Measurements from ENCODE around the gene DRAM2. TPM values are rescaled to one million over a fixed set of nuclear protein-coding genes. Genes with fewer than 3 reads are reported as not detected.

DRAM2 gene
- total RNA-seq, 1 experiment from 2014 or later = 15.7 TPM

GRCh38 chr1:111110197-111110899 lies 29.5 kb downstream of the DRAM2 start:
- DNase-seq (ENCODE audit: low read depth, low spot score) (no peak), ATAC-seq (no peak)
- POLR2A ChIA-PET = no interaction called here
- no peaks in the 10 kb centered on the region for H3K27me3 ChIP-seq (ENCODE audit: control insufficient read depth, insufficient read depth, low read length)
- CTCF ChIA-PET = no interaction called here
- no peaks in the 10 kb centered on the region for H3K36me3 ChIP-seq (ENCODE audit: control insufficient read depth, insufficient read depth, low read length)
- intact Hi-C loops (cut with micrococcal nuclease; ENCODE audit: unreplicated experiment) = no loop called here
- no peaks in the 10 kb centered on the region for H3K9me3 ChIP-seq (ENCODE audit: control insufficient read depth, insufficient read depth, low read depth, low read length)
- H3K4me3 ChIP-seq (ENCODE audit: low read depth in 2 of 2, low read length in 2 of 2) = no peak overlapping the region
- TF ChIP-seq CTCF (IDR thresholded peaks at IDR 0.05) (no peak), TCF7L2 (IDR thresholded peaks at IDR 0.05; ENCODE audit: low read depth, low read length) (no peak), POLR2AphosphoS5 (IDR thresholded peaks at IDR 0.05; ENCODE audit: low read depth, low read length) (no peak), SIN3A (IDR thresholded peaks at IDR 0.05; ENCODE audit: borderline replicate concordance, insufficient read depth, low read depth, low read length) (no peak)
- TF ChIP-seq, protein P1, sequence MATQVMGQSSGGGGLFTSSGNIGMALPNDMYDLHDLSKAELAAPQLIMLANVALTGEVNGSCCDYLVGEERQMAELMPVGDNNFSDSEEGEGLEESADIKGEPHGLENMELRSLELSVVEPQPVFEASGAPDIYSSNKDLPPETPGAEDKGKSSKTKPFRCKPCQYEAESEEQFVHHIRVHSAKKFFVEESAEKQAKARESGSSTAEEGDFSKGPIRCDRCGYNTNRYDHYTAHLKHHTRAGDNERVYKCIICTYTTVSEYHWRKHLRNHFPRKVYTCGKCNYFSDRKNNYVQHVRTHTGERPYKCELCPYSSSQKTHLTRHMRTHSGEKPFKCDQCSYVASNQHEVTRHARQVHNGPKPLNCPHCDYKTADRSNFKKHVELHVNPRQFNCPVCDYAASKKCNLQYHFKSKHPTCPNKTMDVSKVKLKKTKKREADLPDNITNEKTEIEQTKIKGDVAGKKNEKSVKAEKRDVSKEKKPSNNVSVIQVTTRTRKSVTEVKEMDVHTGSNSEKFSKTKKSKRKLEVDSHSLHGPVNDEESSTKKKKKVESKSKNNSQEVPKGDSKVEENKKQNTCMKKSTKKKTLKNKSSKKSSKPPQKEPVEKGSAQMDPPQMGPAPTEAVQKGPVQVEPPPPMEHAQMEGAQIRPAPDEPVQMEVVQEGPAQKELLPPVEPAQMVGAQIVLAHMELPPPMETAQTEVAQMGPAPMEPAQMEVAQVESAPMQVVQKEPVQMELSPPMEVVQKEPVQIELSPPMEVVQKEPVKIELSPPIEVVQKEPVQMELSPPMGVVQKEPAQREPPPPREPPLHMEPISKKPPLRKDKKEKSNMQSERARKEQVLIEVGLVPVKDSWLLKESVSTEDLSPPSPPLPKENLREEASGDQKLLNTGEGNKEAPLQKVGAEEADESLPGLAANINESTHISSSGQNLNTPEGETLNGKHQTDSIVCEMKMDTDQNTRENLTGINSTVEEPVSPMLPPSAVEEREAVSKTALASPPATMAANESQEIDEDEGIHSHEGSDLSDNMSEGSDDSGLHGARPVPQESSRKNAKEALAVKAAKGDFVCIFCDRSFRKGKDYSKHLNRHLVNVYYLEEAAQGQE (IDR thresholded peaks at IDR 0.05; ENCODE audit: insufficient read depth in 1 of 2, low read depth in 2 of 2, low read length in 1 of 2) = no peak
- no TSS peak for BruUV-seq (replicated peaks)
- no peaks in the 10 kb centered on the region for H3K4me1 ChIP-seq (ENCODE audit: control insufficient read depth, insufficient read depth, low read length)
- H3K27ac ChIP-seq (ENCODE audit: low read length) = no peak overlapping the region
- in situ Hi-C loops (cut with HindIII; ENCODE audit: low pct_unique_long_range_greater_than_20kb, low sequenced_read_pairs) = no loop called here

- BruUV-seq (replicated peaks) = no TSS peak
- CTCF ChIA-PET = no interaction called here
These were observed 34.9 kb downstream of the DRAM2 start for GRCh38 chr1:111104981-111105380.

GRCh38 chr1:111101854-111102642 lies 37.8 kb downstream of the DRAM2 start:
- no peak for ATAC-seq
- Histone ChIP-seq H3K4me1 (ENCODE audit: control insufficient read depth, insufficient read depth, low read length) (no peaks in the 10 kb centered on the region), H3K36me3 (ENCODE audit: control insufficient read depth, insufficient read depth, low read length) (no peaks in the 10 kb centered on the region), H3K9me3 (ENCODE audit: control insufficient read depth, insufficient read depth, low read depth, low read length) (no peaks in the 10 kb centered on the region), H3K4me3 (ENCODE audit: low read depth in 2 of 2, low read length in 2 of 2) (no peak overlapping the region), H3K27me3 (ENCODE audit: control insufficient read depth, insufficient read depth, low read length) (no peaks in the 10 kb centered on the region), H3K27ac (ENCODE audit: low read length) (no peak overlapping the region)
- in situ Hi-C loops (cut with HindIII; ENCODE audit: low pct_unique_long_range_greater_than_20kb, low sequenced_read_pairs) = no loop called here
- intact Hi-C loops (cut with micrococcal nuclease; ENCODE audit: unreplicated experiment) = no loop called here
- ChIA-PET POLR2A (no interaction called here), CTCF (no interaction called here)
- no peak for DNase-seq (ENCODE audit: low read depth, low spot score)
- TF ChIP-seq POLR2AphosphoS5 (IDR thresholded peaks at IDR 0.05; ENCODE audit: low read depth, low read length) = no peak
- TF ChIP-seq SIN3A (IDR thresholded peaks at IDR 0.05; ENCODE audit: borderline replicate concordance, insufficient read depth, low read depth, low read length) = no peak
- TF ChIP-seq CTCF (IDR thresholded peaks at IDR 0.05) = no peak
- TF ChIP-seq, protein P1 (IDR thresholded peaks at IDR 0.05; ENCODE audit: insufficient read depth in 1 of 2, low read depth in 2 of 2, low read length in 1 of 2) = no peak
- TF ChIP-seq TCF7L2 (IDR thresholded peaks at IDR 0.05; ENCODE audit: low read depth, low read length) = no peak
- BruUV-seq (replicated peaks) = no TSS peak

More at GRCh38 chr1:111104981-111105380, 34.9 kb downstream of the DRAM2 start:
- Histone ChIP-seq H3K9me3 (ENCODE audit: control insufficient read depth, insufficient read depth, low read depth, low read length) (no peaks in the 10 kb centered on the region), H3K4me3 (ENCODE audit: low read depth in 2 of 2, low read length in 2 of 2) (no peak overlapping the region), H3K27me3 (ENCODE audit: control insufficient read depth, insufficient read depth, low read length) (no peaks in the 10 kb centered on the region), H3K27ac (ENCODE audit: low read length) (no peak overlapping the region), H3K4me1 (ENCODE audit: control insufficient read depth, insufficient read depth, low read length) (no peaks in the 10 kb centered on the region), H3K36me3 (ENCODE audit: control insufficient read depth, insufficient read depth, low read length) (no peaks in the 10 kb centered on the region)
- no peak for DNase-seq (ENCODE audit: low read depth, low spot score)
- no peak for TF ChIP-seq POLR2AphosphoS5 (IDR thresholded peaks at IDR 0.05; ENCODE audit: low read depth, low read length)
- intact Hi-C loops (cut with micrococcal nuclease; ENCODE audit: unreplicated experiment) (no loop called here), in situ Hi-C loops (cut with HindIII; ENCODE audit: low pct_unique_long_range_greater_than_20kb, low sequenced_read_pairs) (no loop called here)
- POLR2A ChIA-PET = no interaction called here
- no peak for ATAC-seq

All from Panc1 (cell line).